Mononuclear cell (primary cell): ENCODE measurements around the gene CARD11. TPM values are rescaled to one million over a fixed set of nuclear protein-coding genes. Genes with fewer than 3 reads are reported as not detected.

Source experiments
- H3K27me3 ChIP-seq: 2 replicates; pipeline ENCODE4 v1.6.0; 2011; ENCODE audit warnings: low read length, control low read depth; ENCODE audit not compliant: insufficient read depth
- H3K4me1 ChIP-seq: 2 replicates; pipeline ENCODE4 v1.5.1; 2011; ENCODE audit warnings: mild to moderate bottlenecking, low read length, control low read depth; ENCODE audit not compliant: insufficient read depth
- H3K4me3 ChIP-seq: 2 replicates; pipeline ENCODE4 v1.5.1; 2011; ENCODE audit warnings: mild to moderate bottlenecking, low read length, moderate library complexity
- H3K9me3 ChIP-seq: 2 replicates; pipeline ENCODE4 v1.5.1; 2011; ENCODE audit warnings: low read depth, mild to moderate bottlenecking, control low read depth, low read length
- total RNA-seq: library from RNA; depleted of rRNA; stranded (reverse); fragments of >200 nt; gene quantifications from one replicate; pipeline ENCODE4 v1.2.3, GENCODE V29; 2012

Gene CARD11
- total RNA-seq, 1 donor = 39.1 TPM

- no peaks in the 10 kb centered on the region for H3K9me3 ChIP-seq
- H3K4me3 ChIP-seq = no peak overlapping the region
Measured at GRCh38 chr7:2908103-2908683, 135.5 kb downstream of the CARD11 start.

DNA sequence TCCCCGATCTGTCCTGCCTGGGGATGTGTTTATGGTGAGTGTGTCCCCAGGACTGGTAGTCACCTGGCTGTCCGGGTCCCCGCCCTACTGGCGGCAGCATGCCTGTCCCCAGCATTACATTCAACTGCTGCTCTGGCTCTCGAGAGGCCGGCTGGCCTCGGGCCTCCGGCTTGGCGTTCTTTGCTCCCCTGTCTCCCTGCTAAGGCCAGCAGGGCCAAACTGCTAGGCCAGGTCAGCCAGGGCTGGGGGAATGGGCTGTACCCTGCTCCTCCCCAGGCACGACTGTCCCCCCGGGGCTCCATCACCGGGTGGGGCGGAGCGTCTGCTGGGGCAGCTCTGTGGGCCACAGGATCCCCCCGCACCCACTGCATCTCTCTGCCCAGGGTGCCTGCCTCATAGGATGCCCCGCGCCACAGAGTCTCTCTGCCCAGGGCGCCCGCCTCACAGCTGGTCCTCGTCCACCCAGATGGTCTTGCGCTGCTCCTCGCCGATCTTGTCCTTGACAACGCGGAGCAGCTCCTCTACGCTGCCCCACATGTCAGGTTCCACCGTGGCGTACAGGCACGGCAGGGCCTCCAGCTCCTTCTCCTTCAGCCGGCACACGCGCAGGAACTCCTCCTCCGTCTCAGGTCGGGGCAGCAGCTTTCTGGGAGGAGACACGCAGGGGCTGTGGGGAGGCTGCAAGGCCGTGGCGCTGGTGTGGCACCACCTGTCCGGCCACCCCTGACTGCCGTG, 137.3 kb downstream of the CARD11 start:
- Histone ChIP-seq H3K27me3 (no peaks in the 10 kb centered on the region), H3K4me1 (peaks cover 17% of the 10 kb centered on the region), H3K9me3 (no peaks in the 10 kb centered on the region), H3K4me3 (no peak overlapping the region)

More at GRCh38 chr7:2908103-2908683, 135.5 kb downstream of the CARD11 start:
- H3K4me1 ChIP-seq = peaks cover 7% of the 10 kb centered on the region
- no peaks in the 10 kb centered on the region for H3K27me3 ChIP-seq

DNA sequence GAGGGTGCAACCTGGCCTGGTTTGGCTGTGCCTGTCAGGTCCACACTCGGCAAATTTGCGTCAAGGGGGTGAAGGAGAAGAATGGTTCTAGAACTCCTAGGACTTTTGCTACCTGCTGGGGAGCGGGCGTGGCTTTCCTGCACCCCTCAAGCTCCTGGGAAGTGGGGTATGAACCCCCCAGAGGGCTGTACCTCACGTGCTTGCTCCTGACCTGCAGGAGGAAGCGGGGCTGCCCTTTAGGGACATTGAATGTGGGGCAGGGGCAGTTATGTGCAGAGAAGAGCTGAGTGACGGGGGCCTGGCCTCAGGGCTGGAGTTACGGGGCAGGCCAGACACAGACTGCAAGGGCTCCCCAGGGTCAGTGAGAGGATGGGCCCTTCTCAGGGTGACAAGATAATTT, 138.2 kb downstream of the CARD11 start:
- no peaks in the 10 kb centered on the region for H3K27me3 ChIP-seq
- H3K9me3 ChIP-seq = no peaks in the 10 kb centered on the region
- H3K4me3 ChIP-seq = no peak overlapping the region
- peaks cover 17% of the 10 kb centered on the region for H3K4me1 ChIP-seq

GRCh38 chr7:2905027-2905426, 138.6 kb downstream of the CARD11 start:
- H3K27me3 ChIP-seq = no peaks in the 10 kb centered on the region
- peaks cover 17% of the 10 kb centered on the region for H3K4me1 ChIP-seq
- no peaks in the 10 kb centered on the region for H3K9me3 ChIP-seq
- no peak overlapping the region for H3K4me3 ChIP-seq

GRCh38 chr7:2904202-2904601, 139.5 kb downstream of the CARD11 start:
- H3K9me3 ChIP-seq = no peaks in the 10 kb centered on the region
- no peaks in the 10 kb centered on the region for H3K27me3 ChIP-seq
- peaks cover 17% of the 10 kb centered on the region for H3K4me1 ChIP-seq
- H3K4me3 ChIP-seq = no peak overlapping the region

GRCh38 chr7:2903682-2904162, 139.9 kb downstream of the CARD11 start:
- Histone ChIP-seq H3K27me3 (no peaks in the 10 kb centered on the region), H3K4me3 (no peak overlapping the region), H3K9me3 (no peaks in the 10 kb centered on the region), H3K4me1 (peaks cover 17% of the 10 kb centered on the region)

GRCh38 chr7:2897023-2897422, 146.6 kb downstream of the CARD11 start:
- H3K4me1 ChIP-seq = peaks cover 23% of the 10 kb centered on the region
- H3K9me3 ChIP-seq = no peaks in the 10 kb centered on the region
- no peak overlapping the region for H3K4me3 ChIP-seq
- no peaks in the 10 kb centered on the region for H3K27me3 ChIP-seq

DNA sequence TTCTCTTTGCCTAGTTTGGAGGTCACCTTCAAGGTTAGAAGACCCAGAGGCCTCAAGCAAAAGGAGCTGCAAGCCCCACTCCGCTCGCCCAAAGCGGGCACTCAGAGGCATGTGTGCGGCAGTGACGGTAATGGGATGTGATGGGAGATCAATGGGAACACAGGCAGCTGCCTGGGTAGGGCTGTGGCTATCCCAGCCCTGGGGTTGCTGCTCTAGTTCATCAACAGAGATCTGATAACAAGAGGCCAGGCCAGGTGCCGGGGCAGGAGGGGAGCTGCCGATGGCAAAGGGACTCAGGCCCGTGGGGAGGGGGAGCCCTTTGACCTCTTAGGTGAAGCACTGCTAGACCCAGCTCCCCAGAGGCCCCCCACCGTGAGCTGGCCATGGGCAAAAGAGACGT, 147.5 kb downstream of the CARD11 start:
- H3K27me3 ChIP-seq = no peaks in the 10 kb centered on the region
- no peaks in the 10 kb centered on the region for H3K9me3 ChIP-seq
- H3K4me3 ChIP-seq = no peak overlapping the region
- H3K4me1 ChIP-seq = peaks cover 19% of the 10 kb centered on the region

DNA sequence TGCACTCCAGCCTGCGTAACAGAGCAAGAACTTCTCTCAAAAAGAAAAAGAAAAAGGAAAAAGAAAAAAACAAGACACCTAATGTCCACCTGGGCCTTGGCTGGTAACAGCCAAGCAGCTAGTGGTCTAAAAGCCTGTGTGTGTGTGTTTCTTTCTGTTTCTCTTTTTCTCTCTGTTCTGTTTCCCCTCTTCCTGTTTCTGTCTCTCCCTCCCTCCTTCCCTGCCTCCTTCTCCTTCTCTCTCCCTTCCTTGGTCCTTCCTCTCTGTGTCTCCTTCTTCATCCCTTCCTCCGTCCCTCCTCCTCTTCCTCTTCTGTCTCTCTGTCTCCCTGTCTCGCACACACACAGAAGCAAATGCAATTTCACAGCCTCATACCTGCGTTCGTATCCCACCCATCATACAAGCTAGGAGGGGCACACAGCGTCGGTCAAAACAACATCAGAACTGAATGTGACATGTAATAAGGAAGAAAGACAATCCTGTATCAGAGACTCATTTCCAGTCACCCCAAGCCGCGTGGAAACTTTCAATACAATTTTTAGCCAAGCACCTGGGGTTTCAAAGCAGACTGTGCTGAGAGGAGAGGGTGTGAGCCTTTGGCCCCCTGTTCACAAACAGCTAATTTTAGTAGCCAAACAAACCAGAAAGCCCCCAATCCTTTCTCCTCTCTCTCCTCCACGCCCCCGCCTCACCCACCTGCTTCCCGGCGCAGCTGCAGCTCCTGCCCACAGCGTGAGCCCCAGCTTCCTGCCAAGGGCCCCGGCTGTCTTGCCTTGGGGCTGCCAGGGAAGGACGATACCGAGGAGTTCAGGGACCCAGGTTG, 149.3 kb downstream of the CARD11 start:
- H3K27me3 ChIP-seq = no peaks in the 10 kb centered on the region
- peaks cover 19% of the 10 kb centered on the region for H3K4me1 ChIP-seq
- H3K9me3 ChIP-seq = no peaks in the 10 kb centered on the region
- peak overlapping the region; percentile 25 for H3K4me3 ChIP-seq

DNA sequence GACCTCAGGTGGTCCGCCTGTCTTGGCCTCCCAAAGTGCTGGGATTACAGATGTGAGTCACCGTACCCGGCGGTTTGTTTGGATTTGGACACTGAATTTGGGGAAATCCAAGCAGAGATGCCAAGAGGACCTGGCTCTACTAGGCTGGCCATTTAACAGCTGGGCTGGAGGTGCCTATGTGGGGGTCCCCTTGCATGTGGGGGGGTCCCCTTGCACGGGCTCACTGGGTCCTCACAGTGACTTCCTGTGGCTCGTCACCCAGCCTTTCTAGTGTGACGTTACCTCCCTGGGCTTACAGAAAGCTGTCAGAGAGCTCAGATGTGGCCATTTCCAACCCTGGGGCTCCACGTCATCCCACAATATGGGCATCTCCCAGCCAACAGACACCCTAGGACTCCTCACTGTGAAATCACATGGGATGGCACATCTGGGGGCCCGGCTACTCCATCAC, 150.2 kb downstream of the CARD11 start:
- H3K4me1 ChIP-seq = peaks cover 19% of the 10 kb centered on the region
- no peaks in the 10 kb centered on the region for H3K27me3 ChIP-seq
- no peak overlapping the region for H3K4me3 ChIP-seq
- H3K9me3 ChIP-seq = no peaks in the 10 kb centered on the region

GRCh38 chr7:2892549-2892948, 151.1 kb downstream of the CARD11 start:
- peaks cover 19% of the 10 kb centered on the region for H3K4me1 ChIP-seq
- no peaks in the 10 kb centered on the region for H3K9me3 ChIP-seq
- no peaks in the 10 kb centered on the region for H3K27me3 ChIP-seq
- no peak overlapping the region for H3K4me3 ChIP-seq

DNA sequence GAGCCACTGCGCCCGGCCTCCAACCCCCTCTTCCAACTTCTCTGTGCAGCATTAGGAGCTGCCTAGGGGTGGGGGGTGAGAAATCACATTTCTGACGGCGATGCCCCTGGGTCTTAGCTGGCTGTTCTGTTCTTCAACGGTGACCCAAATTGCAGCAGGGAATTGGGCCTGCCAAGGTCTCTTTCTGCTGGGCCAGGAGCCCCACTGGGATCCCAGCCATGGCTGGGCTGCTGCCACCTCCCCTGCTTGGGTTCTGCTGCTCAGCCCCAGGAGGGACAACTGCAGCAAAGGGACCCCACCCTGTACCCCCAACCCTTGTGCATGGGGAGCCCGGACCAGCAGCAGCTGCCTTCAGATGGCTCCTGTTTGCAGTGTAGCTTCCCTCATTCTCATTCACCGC, 155.9 kb downstream of the CARD11 start:
- no peaks in the 10 kb centered on the region for H3K9me3 ChIP-seq
- H3K4me1 ChIP-seq = no peaks in the 10 kb centered on the region
- no peaks in the 10 kb centered on the region for H3K27me3 ChIP-seq
- no peak overlapping the region for H3K4me3 ChIP-seq

DNA sequence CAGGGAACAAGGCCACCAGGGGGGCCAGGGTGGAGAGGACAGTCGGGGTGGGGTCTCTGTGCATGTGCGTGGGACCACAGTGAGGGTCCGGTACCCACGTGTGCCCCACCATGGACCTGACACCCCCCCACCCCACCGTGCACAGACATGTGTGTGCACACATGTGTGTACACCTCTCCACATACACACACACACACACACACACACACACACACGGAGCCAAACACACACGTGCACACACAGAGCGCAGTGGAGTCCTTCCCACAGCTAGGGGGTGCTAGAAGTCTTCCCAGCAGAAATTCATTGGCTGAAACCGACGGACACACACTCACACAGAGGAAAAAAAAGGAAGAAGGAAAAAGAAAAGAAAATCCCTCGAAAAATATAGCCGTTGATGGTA, 156.8 kb downstream of the CARD11 start:
- no peaks in the 10 kb centered on the region for H3K9me3 ChIP-seq
- H3K4me1 ChIP-seq = no peaks in the 10 kb centered on the region
- no peaks in the 10 kb centered on the region for H3K27me3 ChIP-seq
- H3K4me3 ChIP-seq = no peak overlapping the region

GRCh38 chr7:2886391-2886790, 157.3 kb downstream of the CARD11 start:
- Histone ChIP-seq H3K4me1 (no peaks in the 10 kb centered on the region), H3K27me3 (no peaks in the 10 kb centered on the region), H3K4me3 (no peak overlapping the region), H3K9me3 (no peaks in the 10 kb centered on the region)

DNA sequence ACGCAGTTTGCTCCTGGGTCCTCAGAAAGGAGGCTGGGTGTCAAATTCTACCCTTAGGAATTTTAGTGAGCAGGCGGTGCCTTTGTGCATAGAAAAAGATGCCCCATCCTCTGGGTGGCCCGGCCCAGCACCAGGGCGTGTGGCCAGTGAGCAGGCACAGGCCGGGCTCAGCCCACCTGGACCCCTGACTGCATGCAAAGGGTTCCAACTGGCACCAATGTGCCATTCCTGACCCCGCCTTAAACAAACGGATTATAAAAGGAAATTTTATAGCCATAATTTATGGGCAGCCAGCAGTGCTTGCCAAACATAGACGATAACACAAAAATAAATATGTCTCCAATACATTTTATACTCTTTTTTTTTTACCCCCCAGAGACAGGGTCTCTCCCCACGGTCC, 159.5 kb downstream of the CARD11 start:
- Histone ChIP-seq H3K4me1 (peaks cover under 1% of the 10 kb centered on the region), H3K27me3 (no peaks in the 10 kb centered on the region), H3K4me3 (no peak overlapping the region), H3K9me3 (no peaks in the 10 kb centered on the region)
